Activated CD4-positive, alpha-beta T cell treated with anti-CD3 and anti-CD28 coated beads, Interleukin-2, amount 10 ng/mL, durations not matched to agents 7 days and 5 days (primary cell): ENCODE results near the gene PRAME. TPM values are rescaled to one million over a fixed set of nuclear protein-coding genes. Genes with fewer than 3 reads are reported as not detected.
"Not testable (repeated sequence)": the region's sequence is repeated elsewhere in the genome, so short reads cannot be mapped to it uniquely, and the experiment has no call there.

ENCODE experiments used
- CTCF ChIA-PET: fragments of 350-600 bp; sonication (Branson Sonifier 250); formaldehyde crosslinking; loops from one replicate; lab custom pipeline; 2021; ENCODE audit warnings: antibody characterized with exemption; lab: Charles Lee
- POLR2A ChIA-PET: fragments of 350-600 bp; sonication (Branson Sonifier 250); formaldehyde crosslinking; loops from one replicate; lab custom pipeline; 2021; ENCODE audit warnings: antibody characterized with exemption; lab: Charles Lee
- DNase-seq: peaks from one replicate; pipeline ENCODE4 v3.0.0-alpha.2; 2020
- H3K27ac Mint-ChIP-seq: one replicate; pipeline ENCODE4 v1.8.0; 2021; ENCODE audit warnings: mild to moderate bottlenecking, moderate library complexity, mixed read lengths
- H3K27me3 Mint-ChIP-seq: one replicate; pipeline ENCODE4 v1.8.0; 2021; ENCODE audit warnings: mixed read lengths
- H3K36me3 Mint-ChIP-seq: one replicate; pipeline ENCODE4 v1.8.0; 2021; ENCODE audit warnings: low read depth, mixed read lengths
- H3K4me1 Mint-ChIP-seq: one replicate; pipeline ENCODE4 v1.8.0; 2021; ENCODE audit warnings: mixed read lengths
- H3K4me3 Mint-ChIP-seq: one replicate; pipeline ENCODE4 v1.8.0; 2021; ENCODE audit warnings: mild to moderate bottlenecking, moderate library complexity, mixed read lengths
- H3K9me3 Mint-ChIP-seq: one replicate; pipeline ENCODE4 v1.8.0; 2021; ENCODE audit warnings: mixed read lengths
- total RNA-seq, 2 experiments: library from RNA; stranded (reverse); gene quantifications; one replicate each; pipeline ENCODE4 v1.2.3, GENCODE V29; 2021

Gene PRAME
- total RNA-seq, 2 experiments from 2014 or later: not detected

DNA sequence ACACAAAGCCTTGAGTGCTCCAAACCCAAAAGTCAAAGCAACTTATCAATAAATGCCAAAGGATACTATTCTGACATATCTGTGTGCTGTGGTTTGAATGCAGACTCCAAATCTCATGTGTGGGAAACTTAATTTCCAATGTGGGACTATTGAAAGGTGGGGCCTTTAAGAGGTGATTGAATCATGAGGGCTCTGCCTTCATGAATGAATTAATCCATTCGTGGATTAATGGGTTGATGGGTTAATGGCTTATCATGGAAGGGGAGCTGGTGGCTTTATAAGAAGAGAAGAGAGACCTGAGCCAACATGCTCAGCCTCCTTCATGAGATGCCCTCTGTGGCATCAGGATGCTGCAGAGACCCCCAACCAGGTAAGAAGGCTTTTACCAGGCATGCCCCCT, 22.1 kb downstream of the PRAME start:
- no peaks in the 10 kb centered on the region for H3K36me3 Mint-ChIP-seq
- H3K27me3 Mint-ChIP-seq: peaks cover 6% of the 10 kb centered on the region
- POLR2A ChIA-PET: no interaction called here
- no peaks in the 10 kb centered on the region for H3K9me3 Mint-ChIP-seq
- no peak overlapping the region for H3K27ac Mint-ChIP-seq
- no peak overlapping the region for H3K4me3 Mint-ChIP-seq
- DNase-seq: no peak
- H3K4me1 Mint-ChIP-seq: no peaks in the 10 kb centered on the region
- CTCF ChIA-PET: no interaction called here

DNA sequence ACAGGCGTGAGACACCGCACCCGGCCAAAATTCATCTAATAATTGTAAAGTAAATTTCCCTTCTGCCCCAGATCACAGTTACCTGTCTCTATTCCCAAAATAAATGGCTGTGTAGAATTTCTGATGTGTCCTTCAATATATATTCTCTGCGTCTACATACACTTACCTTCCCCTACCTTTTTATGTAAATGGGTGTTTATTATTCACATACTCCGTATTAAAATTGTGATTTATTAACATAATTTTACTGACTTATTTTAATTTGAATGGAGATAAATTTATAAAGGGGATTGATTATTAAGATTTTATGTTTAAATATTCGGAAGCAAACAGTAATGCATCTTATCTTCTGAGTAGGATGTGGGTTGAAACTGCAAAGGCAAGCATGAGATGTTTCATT, 22.6 kb downstream of the PRAME start:
- H3K27me3 Mint-ChIP-seq: peaks cover 6% of the 10 kb centered on the region
- ChIA-PET POLR2A (no interaction called here), CTCF (interaction anchor here (1.0 kb wide), 1 partner anchor 28 kb away, joined by 3 read pairs; the partner anchor contains the start of gene ZNF280B)
- H3K4me1 Mint-ChIP-seq: no peaks in the 10 kb centered on the region
- H3K9me3 Mint-ChIP-seq: no peaks in the 10 kb centered on the region
- no peak for DNase-seq
- H3K4me3 Mint-ChIP-seq: no peak overlapping the region
- no peak overlapping the region for H3K27ac Mint-ChIP-seq
- no peaks in the 10 kb centered on the region for H3K36me3 Mint-ChIP-seq

DNA sequence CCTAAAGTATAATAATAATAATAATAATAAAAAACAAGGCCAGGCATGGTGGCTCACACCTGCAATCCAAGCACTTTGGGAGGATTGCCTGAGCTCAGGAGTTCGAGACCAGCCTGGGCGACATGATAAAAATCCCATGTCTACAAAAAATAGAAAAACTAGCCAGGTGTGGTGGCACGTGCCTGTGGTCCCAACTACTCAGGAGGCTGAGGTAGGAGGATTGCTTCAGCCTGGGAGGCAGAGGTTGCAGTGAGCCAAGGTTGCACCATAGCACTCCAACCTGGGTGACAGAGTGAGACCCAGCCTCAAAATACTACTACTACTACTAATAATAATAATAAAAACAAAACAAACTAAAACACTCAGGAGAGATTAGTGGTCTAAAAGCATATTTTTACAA, 23.4 kb downstream of the PRAME start:
- no peak for DNase-seq
- H3K27me3 Mint-ChIP-seq: peaks cover 6% of the 10 kb centered on the region
- no peaks in the 10 kb centered on the region for H3K4me1 Mint-ChIP-seq
- H3K9me3 Mint-ChIP-seq: no peaks in the 10 kb centered on the region
- H3K27ac Mint-ChIP-seq: no peak overlapping the region
- ChIA-PET CTCF (interaction anchor here (1.0 kb wide), 1 partner anchor 27 kb away, joined by 3 read pairs; the partner anchor contains the start of gene ZNF280B), POLR2A (no interaction called here)
- H3K4me3 Mint-ChIP-seq: no peak overlapping the region
- H3K36me3 Mint-ChIP-seq: no peaks in the 10 kb centered on the region

DNA sequence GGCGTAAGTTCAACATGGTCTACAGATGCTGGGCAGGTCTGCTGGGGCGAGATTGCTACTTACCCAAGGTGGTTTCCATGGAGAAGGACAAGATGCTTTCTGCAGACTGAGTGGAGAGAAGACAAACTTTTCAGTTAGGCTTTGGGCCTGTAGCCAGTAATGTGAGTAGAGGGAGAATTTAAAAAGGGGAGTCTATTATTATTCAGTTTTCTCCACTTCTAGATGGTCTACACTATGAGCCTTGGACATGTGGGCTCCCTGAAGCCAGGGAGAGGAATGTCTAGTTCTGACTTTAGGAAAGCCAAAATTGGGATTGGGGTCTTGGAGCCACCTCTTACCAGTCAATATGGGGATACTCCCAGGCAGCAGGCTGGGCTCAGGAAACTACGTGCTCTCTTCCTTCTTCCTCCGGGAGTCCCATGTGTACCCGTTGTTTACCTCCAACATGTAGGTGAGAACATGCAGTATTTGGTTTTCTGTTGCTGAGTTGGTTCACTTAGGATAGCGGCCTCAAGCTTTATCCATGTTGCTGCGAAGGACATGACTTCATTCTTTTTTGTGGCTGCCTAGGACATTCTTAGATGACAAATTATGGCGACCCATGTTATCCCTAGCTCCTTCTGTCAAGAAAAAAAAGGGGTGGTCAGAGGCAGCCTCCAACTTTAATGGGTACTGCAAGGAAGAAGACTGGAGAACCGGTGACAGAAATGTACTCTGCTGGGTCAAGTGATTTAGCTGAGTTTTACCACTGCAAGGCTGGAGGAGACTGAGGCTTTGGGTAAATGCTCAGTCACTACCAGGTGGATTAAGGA, 24.3 kb downstream of the PRAME start:
- Mint-ChIP-seq H3K4me3 (no peak overlapping the region), H3K27me3 (peaks cover 6% of the 10 kb centered on the region), H3K9me3 (no peaks in the 10 kb centered on the region), H3K4me1 (no peaks in the 10 kb centered on the region), H3K36me3 (no peaks in the 10 kb centered on the region), H3K27ac (no peak overlapping the region)
- DNase-seq: no peak
- CTCF ChIA-PET: no interaction called here
- POLR2A ChIA-PET: no interaction called here

DNA sequence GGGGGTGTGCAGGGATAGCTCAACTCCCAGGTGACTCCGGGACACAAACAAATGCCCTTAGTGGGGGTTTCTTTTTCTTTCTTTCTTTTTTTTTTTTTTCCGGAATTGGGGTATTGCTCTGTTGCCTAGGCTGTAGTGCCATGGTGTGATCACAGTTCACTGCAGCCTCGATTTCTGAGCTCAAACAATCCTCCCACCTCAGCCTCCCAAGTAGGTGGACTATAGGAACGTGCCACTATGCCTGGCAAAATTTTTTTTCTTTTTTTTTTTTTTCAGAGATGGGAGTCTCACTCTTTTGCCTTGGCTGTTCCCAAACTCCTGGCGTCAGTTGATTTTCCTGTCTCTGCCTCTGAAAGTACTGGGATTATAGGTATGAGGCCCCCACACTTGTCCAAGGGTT, 25.2 kb downstream of the PRAME start:
- Mint-ChIP-seq H3K4me3 (no peak overlapping the region), H3K4me1 (no peaks in the 10 kb centered on the region), H3K36me3 (no peaks in the 10 kb centered on the region), H3K27ac (no peak overlapping the region), H3K27me3 (peaks cover 6% of the 10 kb centered on the region), H3K9me3 (no peaks in the 10 kb centered on the region)
- ChIA-PET CTCF (interaction anchor here (0.6 kb wide), 2 partner anchors 123 to 619 kb away, joined by 3 to 5 read pairs; no protein-coding TSS in a partner anchor), POLR2A (no interaction called here)
- DNase-seq: no peak

DNA sequence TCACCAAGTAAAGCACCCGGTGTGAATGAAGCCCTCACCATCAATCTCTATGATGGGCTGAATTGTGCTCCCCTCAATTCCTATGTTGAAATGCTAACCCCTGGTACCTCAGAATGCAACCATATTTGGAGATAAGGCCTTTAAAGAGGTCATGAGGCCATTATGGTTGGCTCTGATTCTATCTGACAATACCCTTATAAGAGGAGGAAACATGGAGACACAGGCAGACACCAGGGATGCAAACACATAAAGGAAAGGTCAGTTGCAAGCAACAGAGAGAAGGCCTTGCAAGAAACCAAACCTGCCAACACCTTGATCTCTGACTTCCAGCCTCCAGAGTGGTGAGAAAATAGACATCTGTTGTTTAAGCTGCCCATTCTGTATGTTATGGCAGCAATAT, 25.6 kb downstream of the PRAME start:
- no peak overlapping the region for H3K27ac Mint-ChIP-seq
- H3K36me3 Mint-ChIP-seq: no peaks in the 10 kb centered on the region
- H3K4me1 Mint-ChIP-seq: no peaks in the 10 kb centered on the region
- H3K9me3 Mint-ChIP-seq: no peaks in the 10 kb centered on the region
- ChIA-PET CTCF (interaction anchor here (0.6 kb wide), 2 partner anchors 123 to 619 kb away, joined by 3 to 5 read pairs; no protein-coding TSS in a partner anchor), POLR2A (no interaction called here)
- H3K27me3 Mint-ChIP-seq: peaks cover 6% of the 10 kb centered on the region
- no peak overlapping the region for H3K4me3 Mint-ChIP-seq
- DNase-seq: no peak

DNA sequence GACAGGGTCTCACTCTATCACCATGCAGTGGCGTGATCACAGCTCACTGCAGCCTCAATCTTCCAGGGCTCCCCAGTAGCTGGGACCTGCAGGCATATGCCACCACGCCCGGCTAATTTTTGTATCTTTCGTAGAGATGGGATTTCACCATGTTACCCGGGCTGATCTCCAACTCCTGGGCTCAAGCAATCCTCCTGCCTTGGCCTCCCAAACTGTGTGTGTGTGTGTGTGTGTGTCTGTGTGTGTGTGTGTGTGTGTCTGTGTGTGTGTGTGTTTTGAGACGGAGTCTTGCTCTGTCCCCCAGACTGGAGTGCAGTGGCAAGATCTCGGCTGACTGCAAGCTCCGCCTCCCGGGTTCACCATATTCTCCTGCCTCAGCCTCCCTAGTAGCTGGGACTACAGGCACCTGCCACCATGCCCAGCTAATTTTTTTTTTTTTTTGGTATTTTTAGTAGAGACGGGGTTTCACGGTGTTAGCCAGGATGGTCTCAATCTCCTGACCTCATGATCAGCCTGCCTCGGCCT, 26.5 kb downstream of the PRAME start:
- H3K36me3 Mint-ChIP-seq, DNase-seq, POLR2A ChIA-PET, H3K4me1 Mint-ChIP-seq, H3K27me3 Mint-ChIP-seq, H3K27ac Mint-ChIP-seq, H3K9me3 Mint-ChIP-seq, H3K4me3 Mint-ChIP-seq: not testable (repeated sequence)
- CTCF ChIA-PET: interaction anchor here (0.5 kb wide), 1 partner anchor 1611 kb away, joined by 4 read pairs; no protein-coding TSS in a partner anchor

DNA sequence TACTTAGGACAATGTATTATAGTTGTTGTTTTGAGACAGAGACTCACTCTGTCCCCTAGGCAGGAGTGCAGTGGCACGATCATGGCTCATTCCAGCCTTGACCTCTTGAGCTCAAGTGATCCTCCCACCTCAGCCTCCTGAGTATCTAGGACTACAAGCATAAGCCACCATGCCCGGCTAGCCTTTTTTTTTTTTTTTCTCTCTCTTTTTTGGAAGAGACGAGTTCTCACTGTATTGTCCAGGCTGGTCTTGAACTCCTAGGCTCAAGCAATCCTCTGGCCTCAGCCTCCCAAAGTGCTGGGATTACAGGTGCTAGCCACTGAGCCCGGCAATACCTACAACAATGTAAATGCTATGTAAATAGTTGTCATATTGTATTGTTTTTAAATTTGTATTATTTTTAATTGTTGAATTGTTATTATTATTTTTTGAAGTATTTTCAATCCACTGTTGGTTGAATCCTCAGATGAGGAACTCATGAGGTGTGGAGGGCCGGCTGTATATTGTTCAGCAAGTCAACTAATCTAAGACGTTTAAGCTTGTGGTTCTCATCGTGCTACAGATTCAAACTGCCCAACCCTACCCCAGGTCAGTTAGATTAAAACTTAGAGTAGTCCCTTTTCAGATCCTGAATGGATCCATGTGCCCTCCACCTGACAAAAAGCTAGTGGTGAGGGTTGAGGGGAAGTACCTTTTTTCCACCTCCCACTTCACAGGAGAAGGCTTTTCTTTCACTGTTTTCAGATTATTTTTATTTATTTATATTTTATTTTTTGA, 27.1 kb downstream of the PRAME start:
- CTCF ChIA-PET: interaction anchor here (0.5 to 0.8 kb wide), 2 partner anchors 23 to 1610 kb away, joined by 3 to 4 read pairs; no protein-coding TSS in a partner anchor

DNA sequence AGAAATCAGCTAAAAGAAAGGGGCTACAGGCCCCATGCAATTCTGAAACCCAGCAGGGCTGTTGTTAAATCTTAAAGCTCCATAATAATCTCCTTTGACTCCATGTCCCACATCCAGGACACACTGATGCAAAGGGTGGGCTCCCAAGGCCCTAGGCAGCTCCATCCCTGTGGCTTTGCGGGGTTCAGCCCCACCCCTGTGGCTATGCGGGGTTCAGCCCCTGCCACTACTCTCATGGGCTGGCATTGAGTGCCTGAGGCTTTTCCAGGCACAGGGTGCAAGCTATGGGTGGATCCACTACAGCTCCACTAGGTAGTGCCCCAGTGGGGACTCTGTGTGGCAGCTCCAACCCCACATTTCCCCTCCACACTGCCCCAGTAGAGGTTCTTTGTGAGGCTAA, 30.3 kb downstream of the PRAME start:
- Mint-ChIP-seq H3K4me3 (no peak overlapping the region), H3K36me3 (no peaks in the 10 kb centered on the region), H3K27ac (no peak overlapping the region), H3K4me1 (no peaks in the 10 kb centered on the region), H3K9me3 (no peaks in the 10 kb centered on the region), H3K27me3 (peaks cover 14% of the 10 kb centered on the region)
- ChIA-PET POLR2A (no interaction called here), CTCF (no interaction called here)
- no peak for DNase-seq

More for the DNA sequence above, 27.1 kb downstream of the PRAME start:
- no peaks in the 10 kb centered on the region for H3K9me3 Mint-ChIP-seq
- H3K4me1 Mint-ChIP-seq: no peaks in the 10 kb centered on the region
- no peak overlapping the region for H3K27ac Mint-ChIP-seq
- H3K4me3 Mint-ChIP-seq: no peak overlapping the region
- H3K36me3 Mint-ChIP-seq: no peaks in the 10 kb centered on the region
- POLR2A ChIA-PET: no interaction called here
- H3K27me3 Mint-ChIP-seq: peaks cover 6% of the 10 kb centered on the region
- DNase-seq: no peak

DNA sequence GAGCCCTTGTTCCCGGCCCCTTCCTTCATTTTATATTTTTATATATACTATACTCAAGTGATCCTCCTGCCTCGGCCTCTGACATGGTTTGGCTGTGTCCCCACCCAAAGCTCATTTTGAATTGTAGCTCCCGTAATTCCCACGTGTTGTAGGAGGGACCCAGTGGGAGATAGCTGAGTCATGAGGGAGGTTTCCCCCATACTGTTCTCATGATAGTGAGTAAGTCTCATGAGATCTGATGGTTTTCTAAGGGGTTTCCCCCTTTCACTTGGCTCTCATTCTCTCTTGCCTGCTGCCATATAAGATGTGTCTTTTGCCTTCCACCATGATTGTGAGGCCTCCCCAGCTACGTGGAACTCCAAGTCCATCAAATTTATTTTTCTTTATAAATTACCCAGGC, 31.8 kb downstream of the PRAME start:
- CTCF ChIA-PET: no interaction called here
- POLR2A ChIA-PET: no interaction called here
- H3K27me3 Mint-ChIP-seq: peaks cover 14% of the 10 kb centered on the region

DNA sequence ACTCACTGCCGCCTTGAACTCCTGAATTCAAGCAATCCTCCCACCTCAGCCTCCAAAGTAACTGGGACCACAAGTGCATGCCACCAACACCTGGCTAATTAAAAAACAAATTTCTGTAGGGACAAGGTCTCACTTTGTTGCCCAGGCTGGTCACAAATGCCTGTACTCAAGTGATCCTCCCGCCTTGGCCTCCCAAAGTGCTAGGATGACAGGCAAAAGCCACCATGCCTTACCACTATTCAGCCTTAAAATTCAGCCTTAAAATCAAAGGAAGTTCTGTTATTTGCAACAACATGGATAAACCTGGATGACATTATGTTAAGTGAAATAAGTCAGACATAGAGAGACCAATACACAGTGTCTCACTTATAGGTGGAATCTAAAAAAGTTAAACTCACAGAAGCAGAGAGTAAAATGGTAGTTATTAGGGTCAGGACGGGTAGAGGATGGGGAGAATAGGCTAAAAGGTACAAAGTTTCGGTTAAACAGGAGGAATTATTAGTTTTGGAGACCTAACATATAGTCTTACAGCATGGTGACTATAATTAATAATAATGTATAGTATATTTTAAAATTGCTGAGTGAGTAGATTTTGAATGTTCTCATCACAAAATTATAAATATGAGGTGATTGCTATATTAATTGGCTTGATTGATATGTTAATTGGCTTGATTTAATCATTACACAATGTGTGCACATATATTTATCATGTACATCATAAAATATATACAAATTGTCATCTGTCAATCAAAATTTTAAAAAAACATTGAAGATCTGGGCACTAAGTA, 32.7 kb downstream of the PRAME start:
- Mint-ChIP-seq H3K27ac (no peak overlapping the region), H3K9me3 (no peaks in the 10 kb centered on the region), H3K4me3 (no peak overlapping the region), H3K27me3 (peaks cover 14% of the 10 kb centered on the region), H3K36me3 (no peaks in the 10 kb centered on the region), H3K4me1 (no peaks in the 10 kb centered on the region)
- POLR2A ChIA-PET: no interaction called here
- no peak for DNase-seq
- CTCF ChIA-PET: no interaction called here

More for the DNA sequence above, 31.8 kb downstream of the PRAME start:
- H3K4me1 Mint-ChIP-seq: no peaks in the 10 kb centered on the region
- no peak for DNase-seq
- H3K4me3 Mint-ChIP-seq: no peak overlapping the region
- no peaks in the 10 kb centered on the region for H3K36me3 Mint-ChIP-seq
- H3K9me3 Mint-ChIP-seq: no peaks in the 10 kb centered on the region
- H3K27ac Mint-ChIP-seq: no peak overlapping the region

DNA sequence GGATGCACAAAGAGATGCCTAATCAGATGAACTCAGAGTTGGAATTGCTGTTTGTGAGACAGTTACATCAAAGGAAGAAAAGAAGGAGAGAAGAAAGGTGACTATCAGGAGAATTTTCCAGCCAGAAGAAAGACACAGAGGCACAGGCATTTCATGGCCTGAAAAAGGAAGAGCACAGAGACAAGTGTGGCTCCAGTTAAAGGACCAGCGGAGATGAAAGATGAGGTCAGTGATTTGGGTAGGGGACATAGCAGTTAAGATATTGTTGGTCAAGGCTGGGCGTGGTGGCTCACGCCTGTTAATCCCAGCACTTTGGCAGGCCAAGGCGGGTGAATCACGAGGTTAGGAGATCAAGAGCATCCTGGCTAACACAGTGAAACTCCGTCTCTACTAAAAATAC, 35.6 kb downstream of the PRAME start:
- H3K4me1 Mint-ChIP-seq: no peaks in the 10 kb centered on the region
- peaks cover 14% of the 10 kb centered on the region for H3K27me3 Mint-ChIP-seq
- ChIA-PET POLR2A (no interaction called here), CTCF (no interaction called here)
- no peak overlapping the region for H3K4me3 Mint-ChIP-seq
- no peaks in the 10 kb centered on the region for H3K9me3 Mint-ChIP-seq
- H3K36me3 Mint-ChIP-seq: no peaks in the 10 kb centered on the region
- H3K27ac Mint-ChIP-seq: no peak overlapping the region
- DNase-seq: no peak
